Brain microvascular endothelial cell (primary cell): ENCODE measurements around the gene IL22.

Experiments used
- DNase-seq: peaks from one replicate; pipeline ENCODE4 v3.0.0-alpha.2; 2020
- H3K27ac ChIP-seq: fragments of 250-450 bp; sonication (Bioruptor Pico); 2 replicates; pipeline ENCODE4 v1.5.1; 2020; ENCODE audit warnings: mild to moderate bottlenecking, moderate library complexity
- H3K27me3 ChIP-seq: fragments of 250-450 bp; sonication (Bioruptor Pico); replicated peaks from 2 replicates; pipeline ENCODE4 v1.5.1; 2020; ENCODE audit warnings: mild to moderate bottlenecking
- H3K36me3 ChIP-seq: fragments of 250-450 bp; sonication (Bioruptor Pico); replicated peaks from 2 replicates; pipeline ENCODE4 v1.5.1; 2020; ENCODE audit warnings: mild to moderate bottlenecking
- H3K4me3 ChIP-seq: 2 replicates; pipeline ENCODE4 v1.5.1; 2011; ENCODE audit warnings: low read depth, mild to moderate bottlenecking, control low read depth, low read length, moderate library complexity
- CTCF ChIP-seq: IDR thresholded peaks from 2 replicates; pipeline ENCODE4 v1.5.1; 2011; ENCODE audit warnings: low read depth, mild to moderate bottlenecking, moderate library complexity, low read length, control low read depth, inconsistent platforms; ENCODE audit errors: missing control alignments
- in situ Hi-C: cut with HindIII; loops from 2 replicates; pipeline ENCODE4 v1.10.0; 2017; ENCODE audit warnings: low sequenced_read_pairs, low pct_ligation_motif_present

IL22 gene

GRCh38 chr12:68235576-68235975, 17.8 kb downstream of the IL22 start:
- Histone ChIP-seq H3K27me3 (no peaks in the 10 kb centered on the region), H3K4me3 (no peak overlapping the region), H3K36me3 (no peaks in the 10 kb centered on the region), H3K27ac (no peak overlapping the region)
- DNase-seq, result no peak
- TF ChIP-seq CTCF, result no peak
- in situ Hi-C loops, result no loop called here

DNA sequence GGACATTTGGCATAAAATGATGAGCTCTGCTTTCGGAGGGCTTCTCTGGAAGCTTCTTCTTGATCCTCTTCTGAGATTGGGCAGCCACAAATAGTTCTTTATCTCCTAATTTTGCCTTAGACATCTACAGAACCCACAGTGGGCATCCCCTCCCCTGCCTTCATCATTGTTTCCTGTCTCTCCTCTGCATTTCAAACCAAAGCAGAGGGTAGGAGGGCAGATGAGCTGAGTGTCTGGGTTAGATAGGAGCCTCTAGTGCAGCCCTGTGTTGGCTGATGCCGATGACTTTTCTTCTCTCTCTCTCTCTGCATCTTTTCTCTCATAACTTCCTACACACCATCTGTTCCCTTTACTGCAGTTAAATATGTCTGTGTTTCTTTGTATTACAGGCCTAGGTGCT, 19.3 kb downstream of the IL22 start:
- Histone ChIP-seq H3K4me3 (no peak overlapping the region), H3K27me3 (no peaks in the 10 kb centered on the region), H3K36me3 (no peaks in the 10 kb centered on the region), H3K27ac (no peak overlapping the region)
- in situ Hi-C loops, result no loop called here
- DNase-seq, result no peak
- no peak for TF ChIP-seq CTCF

DNA sequence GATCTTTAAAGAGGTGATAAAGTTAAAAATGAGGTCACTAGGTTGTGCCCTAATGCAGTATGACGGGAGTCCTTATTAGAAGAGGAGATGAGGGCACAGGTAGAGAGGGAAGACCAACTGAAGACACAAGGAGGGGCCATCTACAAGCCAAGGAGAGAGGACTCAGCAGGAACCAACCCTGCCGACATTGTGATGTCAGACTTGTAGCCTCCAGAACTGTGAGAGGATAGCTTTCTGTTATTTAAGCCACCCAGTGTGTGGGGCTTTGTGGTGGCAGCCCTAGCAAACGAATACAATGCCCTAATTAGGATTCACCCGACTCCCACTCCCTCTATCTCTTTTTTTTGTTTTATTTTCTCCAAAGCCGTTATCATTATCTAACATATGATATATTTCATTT, 19.9 kb downstream of the IL22 start:
- Histone ChIP-seq H3K27me3 (no peaks in the 10 kb centered on the region), H3K4me3 (no peak overlapping the region), H3K36me3 (no peaks in the 10 kb centered on the region), H3K27ac (no peak overlapping the region)
- in situ Hi-C loops, result no loop called here
- no peak for TF ChIP-seq CTCF
- no peak for DNase-seq

- Histone ChIP-seq H3K4me3 (no peak overlapping the region), H3K27me3 (no peaks in the 10 kb centered on the region), H3K36me3 (no peaks in the 10 kb centered on the region), H3K27ac (no peak overlapping the region)
- in situ Hi-C loops, result no loop called here
- no peak for TF ChIP-seq CTCF
- no peak for DNase-seq
Observed at GRCh38 chr12:68231691-68232090, 21.7 kb downstream of the IL22 start.

DNA sequence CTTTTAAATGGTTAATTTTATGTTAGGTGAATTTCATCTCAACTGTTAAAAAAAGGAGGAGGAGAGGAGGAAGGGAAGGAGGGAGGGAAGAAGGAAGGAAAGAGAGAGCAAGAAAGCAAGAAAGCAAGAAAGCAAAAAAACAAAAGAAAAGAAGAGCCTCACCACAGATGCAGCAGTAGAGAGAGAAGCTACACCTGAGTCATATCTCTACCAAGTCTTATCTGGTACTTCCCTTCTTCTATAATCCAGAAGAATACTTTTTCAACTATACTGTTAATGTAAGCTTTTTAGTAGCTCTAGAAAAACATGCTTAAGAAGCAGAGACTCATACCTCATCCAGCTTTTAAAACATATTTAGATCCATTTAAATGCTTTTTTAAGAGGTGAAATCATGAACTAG, 22.2 kb downstream of the IL22 start:
- no peaks in the 10 kb centered on the region for H3K27me3 ChIP-seq
- DNase-seq, result no peak
- H3K27ac ChIP-seq, result no peak overlapping the region
- H3K4me3 ChIP-seq, result no peak overlapping the region
- TF ChIP-seq CTCF, result no peak
- H3K36me3 ChIP-seq, result no peaks in the 10 kb centered on the region
- in situ Hi-C loops, result no loop called here

DNA sequence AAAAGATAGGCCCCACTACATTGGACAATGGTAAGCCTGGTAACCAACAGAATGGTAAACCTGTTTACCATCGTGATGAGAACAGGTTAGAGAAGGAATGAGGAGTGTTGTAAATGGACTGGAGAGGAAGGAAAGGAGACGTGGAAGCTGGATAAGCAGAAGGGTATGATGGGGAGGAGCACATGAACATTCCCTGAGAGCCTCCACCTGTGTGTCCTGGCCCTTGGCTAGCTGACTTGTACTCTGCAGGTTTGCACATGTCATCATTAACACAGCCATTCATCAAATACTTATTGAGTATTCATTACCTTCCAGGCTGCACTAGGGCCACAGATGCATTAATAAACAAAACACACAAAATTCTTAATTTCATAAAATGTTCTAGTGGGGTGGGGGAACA, 23.4 kb downstream of the IL22 start:
- no peak for TF ChIP-seq CTCF
- Histone ChIP-seq H3K27me3 (no peaks in the 10 kb centered on the region), H3K27ac (no peak overlapping the region), H3K4me3 (no peak overlapping the region), H3K36me3 (no peaks in the 10 kb centered on the region)
- in situ Hi-C loops, result no loop called here
- no peak for DNase-seq
